ENCODE measurements around the gene SCAP. TPM values are rescaled to one million over a fixed set of nuclear protein-coding genes. Genes with fewer than 3 reads are reported as not detected.

SCAP gene
- total and polyA plus RNA-seq, 2 donors (not counting 1 experiment from before 2014, with no cell fraction given) = 55.8 to 113 TPM

DNA sequence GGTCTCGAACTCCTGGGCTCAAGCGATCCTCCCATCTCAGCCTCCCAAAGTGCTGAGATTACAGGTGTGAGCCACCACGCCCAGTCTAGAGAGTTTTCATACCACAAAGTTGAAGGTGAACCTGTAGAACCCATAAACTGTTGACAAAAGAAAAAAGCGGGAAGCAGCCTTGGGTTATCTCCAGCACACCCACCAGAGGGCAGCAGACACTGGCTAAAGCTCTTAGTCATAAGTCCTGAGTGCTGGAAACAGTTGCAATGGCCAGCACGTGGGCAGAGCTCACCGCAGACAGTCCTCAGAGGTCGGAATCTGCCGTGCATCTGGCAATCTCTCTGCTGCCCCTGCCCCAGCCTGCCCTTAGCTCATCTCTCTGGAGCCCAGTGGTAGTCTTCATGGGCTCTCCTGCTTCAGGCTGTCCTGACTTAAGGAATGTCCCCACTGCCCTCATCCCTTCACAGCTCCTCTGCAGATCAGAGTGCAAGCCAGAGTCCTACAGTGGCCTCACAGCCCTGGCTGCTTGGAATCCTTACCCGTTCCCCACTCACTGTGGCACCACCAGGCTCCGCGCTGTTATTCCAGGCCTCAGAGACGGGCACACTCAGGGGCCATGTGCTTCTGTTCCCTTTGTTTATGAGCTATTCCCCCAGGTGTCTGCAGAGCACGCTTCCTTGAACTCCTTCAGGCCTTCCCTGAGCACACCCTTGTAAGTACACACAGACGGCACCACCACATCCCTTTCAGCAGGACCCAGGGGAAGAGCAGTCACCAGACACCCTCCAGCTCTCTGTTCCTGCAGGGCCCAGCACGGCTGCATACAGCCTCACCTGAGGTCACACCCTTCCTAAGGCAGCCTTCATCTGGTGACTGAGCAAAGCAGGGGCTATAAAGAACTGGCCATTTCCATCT is 46.6 kb upstream of the SCAP start:
- ChIA-PET POLR2A (interaction anchor here (1.1 kb wide), 1 partner anchor 267 kb away, joined by 11 read pairs; no protein-coding TSS in a partner anchor), CTCF (interaction anchor here (0.7 to 3.9 kb wide), 30 partner anchors 9 to 635 kb away, joined by 3 to 93 read pairs (median 4); partner anchors contain the start of genes DHX30 and ELP6)
- Mint-ChIP-seq H3K4me1 (peaks cover 9% of the 10 kb centered on the region), H3K4me3 (no peak overlapping the region), H3K27me3 (no peaks in the 10 kb centered on the region), H3K27ac (no peak overlapping the region), H3K9me3 (ENCODE audit: insufficient read depth) (no peaks in the 10 kb centered on the region)
- H3K4me1 ChIP-seq (ENCODE audit: control insufficient read depth in 2 of 2, insufficient read depth in 2 of 2, low read length in 2 of 2) = peaks cover 3 to 4% of the 10 kb centered on the region in 2 donors
- no peaks in the 10 kb centered on the region for H3K27me3 ChIP-seq (replicated peaks in 1 of 4; ENCODE audit: control extremely low read depth in 1 of 4, control insufficient read depth in 3 of 4, insufficient read depth in 4 of 4, low read length in 3 of 4)
- no peak overlapping the region for H3K9ac ChIP-seq (ENCODE audit: low read length)
- H3K4me3 ChIP-seq (ENCODE audit: control extremely low read depth in 1 of 5, extremely low read depth in 1 of 5, insufficient read depth in 1 of 5, low read depth in 2 of 5, low read length in 4 of 5) = no peak overlapping the region
- intact Hi-C loops (cut with micrococcal nuclease) = loop anchor here (1.0 kb wide), 3 partner anchors 9 to 468 kb away; partner anchors contain the start of gene ELP6
- peaks cover 0 to 2% (median 0%) of the 10 kb centered on the region in 3 donors for H3K9me3 ChIP-seq (ENCODE audit: control extremely low read depth in 1 of 3, control insufficient read depth in 2 of 3, insufficient read depth in 1 of 3, low read length in 2 of 3)
- DNase-seq (peak; percentile 83), ATAC-seq (ENCODE audit: low read depth) (peak; percentile 95)
- H3K27ac ChIP-seq (ENCODE audit: low read length in 2 of 2) = no peak overlapping the region
- no peaks in the 10 kb centered on the region for H3K36me3 ChIP-seq (replicated peaks in 1 of 2; ENCODE audit: control extremely low read depth in 1 of 2, control insufficient read depth in 1 of 2, extremely low read depth in 1 of 2, insufficient read depth in 2 of 2, low read length in 1 of 2)
- peak overlapping the region; percentile 71 for H2AFZ ChIP-seq (ENCODE audit: insufficient read depth, low read depth, low read length, poor library complexity, severe bottlenecking)
- peak overlapping the region; percentile 51 for H3K4me2 ChIP-seq (replicated peaks; ENCODE audit: low read depth, low read length, poor library complexity, severe bottlenecking)
- 47% methylated on average over 15 of the region's 15 CpGs for WGBS (ENCODE audit: insufficient coverage)
- H3K79me2 ChIP-seq (ENCODE audit: control insufficient read depth, insufficient read depth, low read length) = no peaks in the 10 kb centered on the region
- no peak for TF ChIP-seq EZH2 (IDR thresholded peaks at IDR 0.05; ENCODE audit: borderline replicate concordance, insufficient read depth, low read depth, low read length, poor library complexity, severe bottlenecking)
- TF ChIP-seq, protein P1, sequence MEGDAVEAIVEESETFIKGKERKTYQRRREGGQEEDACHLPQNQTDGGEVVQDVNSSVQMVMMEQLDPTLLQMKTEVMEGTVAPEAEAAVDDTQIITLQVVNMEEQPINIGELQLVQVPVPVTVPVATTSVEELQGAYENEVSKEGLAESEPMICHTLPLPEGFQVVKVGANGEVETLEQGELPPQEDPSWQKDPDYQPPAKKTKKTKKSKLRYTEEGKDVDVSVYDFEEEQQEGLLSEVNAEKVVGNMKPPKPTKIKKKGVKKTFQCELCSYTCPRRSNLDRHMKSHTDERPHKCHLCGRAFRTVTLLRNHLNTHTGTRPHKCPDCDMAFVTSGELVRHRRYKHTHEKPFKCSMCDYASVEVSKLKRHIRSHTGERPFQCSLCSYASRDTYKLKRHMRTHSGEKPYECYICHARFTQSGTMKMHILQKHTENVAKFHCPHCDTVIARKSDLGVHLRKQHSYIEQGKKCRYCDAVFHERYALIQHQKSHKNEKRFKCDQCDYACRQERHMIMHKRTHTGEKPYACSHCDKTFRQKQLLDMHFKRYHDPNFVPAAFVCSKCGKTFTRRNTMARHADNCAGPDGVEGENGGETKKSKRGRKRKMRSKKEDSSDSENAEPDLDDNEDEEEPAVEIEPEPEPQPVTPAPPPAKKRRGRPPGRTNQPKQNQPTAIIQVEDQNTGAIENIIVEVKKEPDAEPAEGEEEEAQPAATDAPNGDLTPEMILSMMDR (IDR thresholded peaks at IDR 0.05) = peak; percentile 92
- no peaks in the 10 kb centered on the region for H4K20me1 ChIP-seq (ENCODE audit: control insufficient read depth, insufficient read depth, low read length, poor library complexity, severe bottlenecking)

DNA sequence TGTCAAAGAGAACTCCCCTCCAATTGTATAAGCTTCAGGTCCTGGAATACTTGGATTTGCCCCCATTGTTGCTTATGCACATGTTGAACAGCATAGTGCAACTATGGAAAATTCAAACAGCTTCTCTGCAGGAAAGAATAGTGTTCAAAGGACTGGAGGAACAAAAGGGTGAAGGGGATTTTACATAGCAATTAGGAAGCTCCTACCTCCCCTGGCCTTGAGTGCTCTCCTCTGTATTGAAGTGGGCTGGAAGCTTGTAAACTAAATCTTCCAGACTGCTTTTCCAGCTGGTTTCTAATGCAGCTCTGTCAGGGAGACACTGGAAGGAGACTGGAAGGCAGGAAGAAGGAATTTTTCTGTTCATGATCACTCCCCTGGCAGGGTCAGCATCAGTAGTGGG is 45.0 kb upstream of the SCAP start:
- H3K27ac Mint-ChIP-seq = no peak overlapping the region
- H3K36me3 ChIP-seq (replicated peaks in 1 of 2; ENCODE audit: control extremely low read depth in 1 of 2, control insufficient read depth in 1 of 2, extremely low read depth in 1 of 2, insufficient read depth in 2 of 2, low read length in 1 of 2) = no peaks in the 10 kb centered on the region
- DNase-seq (no peak), ATAC-seq (ENCODE audit: low read depth) (no peak)
- no peaks in the 10 kb centered on the region for H4K20me1 ChIP-seq (ENCODE audit: control insufficient read depth, insufficient read depth, low read length, poor library complexity, severe bottlenecking)
- H2AFZ ChIP-seq (ENCODE audit: insufficient read depth, low read depth, low read length, poor library complexity, severe bottlenecking) = no peak overlapping the region
- POLR2A ChIA-PET = interaction anchor here (0.6 kb wide), 1 partner anchor 1034 kb away, joined by 5 read pairs; no protein-coding TSS in a partner anchor
- no peaks in the 10 kb centered on the region for H3K27me3 Mint-ChIP-seq
- CTCF ChIA-PET = interaction anchor here (0.6 to 3.9 kb wide), 12 partner anchors 79 to 630 kb away, joined by 3 to 93 read pairs (median 8); partner anchors contain the start of gene DHX30
- no peak overlapping the region for H3K4me3 ChIP-seq (ENCODE audit: control extremely low read depth in 1 of 5, extremely low read depth in 1 of 5, insufficient read depth in 1 of 5, low read depth in 2 of 5, low read length in 4 of 5)
- H3K79me2 ChIP-seq (ENCODE audit: control insufficient read depth, insufficient read depth, low read length) = no peaks in the 10 kb centered on the region
- no peak overlapping the region for H3K4me2 ChIP-seq (replicated peaks; ENCODE audit: low read depth, low read length, poor library complexity, severe bottlenecking)
- no peaks in the 10 kb centered on the region for H3K27me3 ChIP-seq (replicated peaks in 1 of 4; ENCODE audit: control extremely low read depth in 1 of 4, control insufficient read depth in 3 of 4, insufficient read depth in 4 of 4, low read length in 3 of 4)
- no peak overlapping the region for H3K4me3 Mint-ChIP-seq
- no peak overlapping the region for H3K27ac ChIP-seq (ENCODE audit: low read length in 2 of 2)
- H3K4me1 ChIP-seq (ENCODE audit: control insufficient read depth in 2 of 2, insufficient read depth in 2 of 2, low read length in 2 of 2) = peaks cover 3 to 4% of the 10 kb centered on the region in 2 donors
- no peak overlapping the region for H3K9ac ChIP-seq (ENCODE audit: low read length)
- TF ChIP-seq EZH2 (IDR thresholded peaks at IDR 0.05; ENCODE audit: borderline replicate concordance, insufficient read depth, low read depth, low read length, poor library complexity, severe bottlenecking) = no peak
- TF ChIP-seq, protein P1 (IDR thresholded peaks at IDR 0.05) = no peak
- intact Hi-C loops (cut with micrococcal nuclease) = no loop called here
- H3K4me1 Mint-ChIP-seq = peaks cover 7% of the 10 kb centered on the region
- H3K9me3 ChIP-seq (ENCODE audit: control extremely low read depth in 1 of 3, control insufficient read depth in 2 of 3, insufficient read depth in 1 of 3, low read length in 2 of 3) = no peaks in the 10 kb centered on the region
- H3K9me3 Mint-ChIP-seq (ENCODE audit: insufficient read depth) = no peaks in the 10 kb centered on the region

All from B cell (primary cell).